GM19023 (cell line): ENCODE measurements around the gene IGFBP4.

ENCODE experiments used
- ATAC-seq: cut with Tn5 transposase; IDR thresholded peaks from one replicate; pipeline ENCODE4 v1.9.1; 2021; ENCODE audit warnings: mild to moderate bottlenecking, moderate library complexity; ENCODE audit not compliant: unreplicated experiment

Gene IGFBP4

GRCh38 chr17:40486522-40487370, 43.5 kb downstream of the IGFBP4 start:
- no peak for ATAC-seq

GRCh38 chr17:40487371-40488020, 44.2 kb downstream of the IGFBP4 start:
- no peak for ATAC-seq

GRCh38 chr17:40490289-40490853, 47.1 kb downstream of the IGFBP4 start:
- ATAC-seq, result no peak

- no peak for ATAC-seq
Measured at GRCh38 chr17:40490982-40491381, 47.7 kb downstream of the IGFBP4 start.

GRCh38 chr17:40491486-40491885, 48.2 kb downstream of the IGFBP4 start:
- ATAC-seq, result no peak

GRCh38 chr17:40493697-40494096, 50.4 kb downstream of the IGFBP4 start:
- no peak for ATAC-seq

GRCh38 chr17:40495140-40495539, 51.9 kb downstream of the IGFBP4 start:
- no peak for ATAC-seq

GRCh38 chr17:40496170-40496569, 52.9 kb downstream of the IGFBP4 start:
- ATAC-seq, result no peak

- ATAC-seq, result no peak
Measured at GRCh38 chr17:40496634-40497420, 53.6 kb downstream of the IGFBP4 start.

GRCh38 chr17:40497695-40498094, 54.4 kb downstream of the IGFBP4 start:
- no peak for ATAC-seq

GRCh38 chr17:40498281-40499084, 55.2 kb downstream of the IGFBP4 start:
- no peak for ATAC-seq

GRCh38 chr17:40499551-40500189, 56.4 kb downstream of the IGFBP4 start:
- ATAC-seq, result no peak

GRCh38 chr17:40500190-40500589, 56.9 kb downstream of the IGFBP4 start:
- no peak for ATAC-seq

GRCh38 chr17:40500709-40501108, 57.5 kb downstream of the IGFBP4 start:
- no peak for ATAC-seq

GRCh38 chr17:40501499-40501911, 58.3 kb downstream of the IGFBP4 start, which contains the start of gene TNS4:
TNS4 (minus strand) TSS chr17:40501623; CDS start chr17:40496425, 5,198 bp downstream.
- no peak for ATAC-seq

GRCh38 chr17:40502716-40503115, 59.5 kb downstream of the IGFBP4 start:
- ATAC-seq, result no peak

GRCh38 chr17:40503154-40503553, 59.9 kb downstream of the IGFBP4 start:
- no peak for ATAC-seq

- no peak for ATAC-seq
Measured at GRCh38 chr17:40506786-40507185, 63.5 kb downstream of the IGFBP4 start.
